HG03135 (cell line): ENCODE data around the gene WFIKKN1.

Experiments
- ATAC-seq: cut with Tn5 transposase; IDR thresholded peaks from one replicate; pipeline ENCODE4 v1.9.1; 2021; ENCODE audit warnings: mild to moderate bottlenecking, moderate library complexity; ENCODE audit not compliant: unreplicated experiment

WFIKKN1 gene

DNA sequence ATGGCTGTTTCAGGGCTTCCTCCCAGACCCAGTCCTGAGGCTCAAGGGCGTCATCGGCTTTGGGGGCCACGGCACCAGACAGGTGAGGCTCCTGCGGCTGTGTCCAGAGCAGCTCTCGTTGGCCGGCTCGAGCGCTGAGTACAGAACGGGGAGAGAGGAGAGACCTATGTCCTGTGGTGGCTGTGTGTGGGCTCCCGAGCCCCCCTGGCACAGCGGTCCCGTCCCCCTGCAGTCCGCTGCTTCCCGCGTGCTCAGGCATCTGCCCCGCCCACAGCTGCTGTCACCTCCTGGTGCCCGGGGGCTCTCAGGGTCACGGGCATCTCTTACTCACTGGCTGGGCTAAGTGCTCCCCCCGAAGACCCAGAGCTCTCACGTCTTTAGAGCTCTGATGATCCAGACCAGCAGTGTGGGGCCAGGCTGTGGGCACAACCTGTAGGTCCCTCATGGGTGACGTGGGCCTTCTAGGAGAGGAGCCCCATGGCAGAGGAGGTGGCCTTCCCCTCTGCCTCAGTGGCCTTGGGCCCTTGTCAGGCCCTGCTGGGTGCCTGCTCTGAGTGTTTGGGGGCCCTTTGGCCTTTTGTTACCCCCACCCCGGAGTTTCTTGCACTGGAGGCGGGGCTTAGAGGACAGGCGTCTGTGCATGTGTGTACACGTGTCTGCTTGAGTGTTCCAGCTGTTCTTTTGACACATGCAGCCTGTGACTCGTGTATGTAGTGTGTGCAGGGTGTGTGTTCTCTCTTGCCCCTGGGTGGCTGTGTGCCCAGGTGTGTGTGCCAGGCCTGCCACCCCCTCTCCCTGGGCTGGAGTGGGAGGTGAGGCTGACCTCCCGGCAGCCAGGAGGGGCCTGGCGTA lies 21.9 kb downstream of the WFIKKN1 start:
- no peak for ATAC-seq

DNA sequence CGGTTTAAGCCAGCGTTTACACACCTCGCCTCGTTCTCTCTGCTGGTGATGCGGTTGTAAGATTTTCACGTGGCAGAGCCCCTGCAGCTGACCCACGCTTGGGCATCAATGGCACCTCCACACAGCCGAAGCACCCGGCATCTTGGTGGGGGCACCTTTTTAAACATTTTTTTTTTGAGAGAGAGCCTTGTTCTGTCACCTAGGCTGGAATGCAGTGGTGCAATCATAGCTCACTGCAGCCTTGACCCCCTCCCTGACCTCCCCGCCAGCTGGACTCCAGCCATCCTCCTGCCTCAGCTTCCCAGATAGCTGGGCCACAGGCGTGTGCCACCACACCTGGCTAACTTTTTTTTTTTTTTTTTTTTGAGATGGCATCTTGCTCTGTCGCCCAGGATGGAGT lies 23.2 kb downstream of the WFIKKN1 start:
- no peak for ATAC-seq

DNA sequence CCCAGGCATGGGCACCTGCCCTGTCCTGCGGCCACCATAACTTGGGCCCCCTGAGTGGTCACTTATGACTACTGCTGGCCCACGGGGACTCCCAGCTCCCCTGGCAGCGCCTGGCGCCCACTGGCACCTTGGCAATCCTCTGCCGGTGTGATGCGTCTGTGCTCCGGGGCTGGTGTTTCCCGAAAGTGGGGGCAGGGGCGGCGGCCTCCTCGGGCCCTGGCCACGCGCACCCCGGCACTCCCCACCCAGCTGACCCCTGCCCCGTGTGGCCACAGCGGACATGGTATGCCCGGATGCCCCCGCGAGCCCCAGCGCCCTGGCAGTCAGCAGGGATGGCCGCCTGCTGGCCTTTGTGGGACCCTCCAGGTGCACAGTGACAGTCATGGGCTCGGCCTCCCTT lies 26.7 kb downstream of the WFIKKN1 start:
- ATAC-seq: no peak

DNA sequence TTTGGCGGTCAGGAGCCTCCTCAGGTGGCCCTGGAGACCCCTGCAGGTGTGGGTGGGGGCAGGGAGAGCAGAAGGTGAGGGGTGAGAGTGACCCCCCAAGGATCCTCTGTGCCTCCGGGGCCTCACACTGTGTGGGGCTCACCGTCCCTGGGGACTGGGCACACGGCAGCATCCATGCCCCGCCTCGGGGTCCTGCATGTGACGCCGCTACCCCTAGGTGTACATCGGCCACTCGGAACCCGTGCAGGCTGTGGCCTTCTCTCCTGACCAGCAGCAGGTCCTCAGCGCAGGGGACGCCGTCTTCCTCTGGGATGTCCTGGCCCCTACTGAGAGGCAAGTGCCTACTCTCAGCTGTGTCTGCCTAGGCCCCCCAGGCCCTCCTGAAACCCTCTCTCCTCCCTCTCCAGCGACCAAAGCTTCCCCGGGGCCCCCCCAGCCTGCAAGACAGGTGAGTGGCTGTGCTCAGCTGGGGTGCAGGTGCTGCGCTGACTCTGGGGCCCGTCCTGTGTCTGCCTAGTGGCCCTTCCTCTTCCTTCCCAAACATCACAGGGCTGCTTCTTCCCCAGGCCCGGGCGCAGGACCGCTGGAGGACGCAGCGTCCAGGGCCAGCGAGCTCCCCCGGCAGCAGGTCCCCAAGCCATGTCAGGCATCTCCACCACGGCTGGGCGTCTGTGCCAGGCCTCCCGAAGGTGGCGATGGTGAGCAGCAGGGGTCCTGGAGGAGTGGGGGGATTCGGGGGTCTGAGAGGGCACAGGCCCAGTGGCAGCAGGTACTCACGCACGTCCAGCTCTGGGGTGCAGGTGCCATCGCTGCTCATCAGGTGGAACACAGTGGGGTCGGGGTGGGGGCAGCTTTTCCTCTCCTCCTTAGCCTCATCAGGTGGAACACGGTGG lies 28.1 kb downstream of the WFIKKN1 start:
- ATAC-seq: no peak

DNA sequence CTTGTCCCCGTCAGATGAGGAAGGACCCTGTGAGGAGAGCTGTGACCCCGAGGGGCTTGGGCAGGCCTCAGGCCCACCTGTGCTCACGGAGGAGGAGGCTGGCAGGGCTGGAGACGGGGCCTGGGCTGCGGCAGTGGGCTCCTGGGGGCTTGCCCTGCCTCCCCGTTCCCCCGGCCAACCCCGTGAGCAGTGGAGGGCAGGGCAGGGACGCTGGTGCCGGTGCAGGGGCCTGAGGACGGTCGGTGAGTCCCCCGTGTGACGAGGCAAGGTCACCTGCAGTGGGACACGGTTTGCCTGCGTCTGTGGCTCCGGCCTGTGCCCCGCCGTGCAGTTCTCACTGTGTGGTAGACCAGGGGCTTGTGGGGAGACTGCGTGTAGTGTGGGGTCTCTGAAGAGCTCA lies 28.8 kb downstream of the WFIKKN1 start:
- no peak for ATAC-seq

DNA sequence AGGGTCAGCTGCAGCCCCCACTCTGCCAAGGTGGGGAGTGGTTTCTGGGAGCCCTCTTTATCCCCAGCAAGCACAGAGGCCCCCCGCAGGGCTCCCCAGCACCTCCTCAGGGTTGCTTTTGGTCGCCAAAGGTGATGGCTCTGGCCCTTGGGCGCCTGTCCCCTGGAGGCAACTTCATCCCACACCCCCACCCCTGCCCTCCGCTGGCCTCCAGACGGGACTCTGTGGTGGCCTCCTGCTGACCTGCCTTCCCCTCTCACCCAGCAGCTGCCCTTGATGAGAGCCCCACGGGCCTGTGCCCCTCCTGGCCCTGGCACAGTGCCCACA lies 29.3 kb downstream of the WFIKKN1 start:
- ATAC-seq: no peak

DNA sequence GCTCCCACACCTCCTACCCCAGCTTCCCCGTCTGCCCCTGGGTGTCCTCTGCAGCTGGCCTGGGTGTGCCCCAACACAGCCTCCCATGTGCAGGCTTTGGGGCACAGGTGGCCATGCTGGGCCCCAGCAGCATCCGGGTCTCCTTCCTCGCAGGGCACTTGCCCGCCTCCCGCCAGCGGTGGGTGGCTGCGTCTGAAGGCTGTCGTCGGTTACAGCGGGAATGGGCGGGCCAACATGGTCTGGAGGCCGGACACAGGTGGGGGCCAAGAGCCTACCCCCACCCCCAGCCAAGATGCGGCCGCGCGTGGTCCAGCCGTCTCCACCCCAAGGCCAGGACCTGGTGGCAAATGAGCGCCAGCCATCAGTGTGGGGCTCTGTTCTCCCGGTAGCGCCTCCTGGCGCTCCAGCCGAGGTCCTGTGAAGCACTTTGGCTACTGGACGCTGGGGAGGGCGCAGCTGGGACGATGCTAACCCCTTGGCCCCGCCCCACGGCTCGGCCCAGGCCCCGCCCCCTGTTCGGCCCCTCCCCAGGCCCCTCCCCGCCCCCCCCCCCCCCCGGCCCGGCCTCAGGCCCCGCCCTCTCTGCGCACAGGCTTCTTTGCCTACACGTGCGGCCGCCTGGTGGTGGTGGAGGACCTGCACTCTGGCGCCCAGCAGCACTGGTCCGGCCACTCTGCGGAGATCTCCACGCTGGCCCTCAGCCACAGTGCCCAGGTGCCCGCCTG lies 29.8 kb downstream of the WFIKKN1 start:
- ATAC-seq: no peak

DNA sequence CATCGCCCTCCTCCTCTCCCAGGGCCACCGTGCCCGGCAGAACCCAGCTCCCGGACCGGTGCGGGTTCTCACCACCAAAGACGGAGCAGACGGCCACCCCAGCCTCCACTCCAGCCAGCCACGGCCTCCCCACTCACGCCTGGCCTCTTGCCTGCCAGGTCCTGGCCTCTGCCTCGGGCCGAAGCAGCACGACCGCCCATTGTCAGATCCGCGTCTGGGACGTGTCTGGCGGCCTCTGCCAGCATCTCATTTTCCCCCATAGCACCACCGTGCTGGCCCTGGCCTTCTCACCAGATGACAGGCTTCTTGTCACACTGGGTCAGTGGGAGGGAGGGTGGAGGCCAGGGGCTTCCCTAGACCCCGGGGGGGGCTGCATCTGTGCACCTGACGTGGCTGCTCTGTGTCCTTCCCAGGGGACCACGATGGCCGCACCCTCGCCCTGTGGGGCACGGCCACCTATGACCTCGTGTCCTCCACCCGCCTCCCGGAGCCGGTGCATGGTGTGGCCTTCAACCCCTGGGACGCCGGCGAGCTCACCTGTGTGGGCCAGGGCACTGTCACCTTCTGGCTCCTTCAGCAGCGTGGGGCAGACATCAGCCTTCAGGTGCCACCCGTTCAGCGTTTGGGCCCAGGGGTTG lies 30.5 kb downstream of the WFIKKN1 start:
- no peak for ATAC-seq

DNA sequence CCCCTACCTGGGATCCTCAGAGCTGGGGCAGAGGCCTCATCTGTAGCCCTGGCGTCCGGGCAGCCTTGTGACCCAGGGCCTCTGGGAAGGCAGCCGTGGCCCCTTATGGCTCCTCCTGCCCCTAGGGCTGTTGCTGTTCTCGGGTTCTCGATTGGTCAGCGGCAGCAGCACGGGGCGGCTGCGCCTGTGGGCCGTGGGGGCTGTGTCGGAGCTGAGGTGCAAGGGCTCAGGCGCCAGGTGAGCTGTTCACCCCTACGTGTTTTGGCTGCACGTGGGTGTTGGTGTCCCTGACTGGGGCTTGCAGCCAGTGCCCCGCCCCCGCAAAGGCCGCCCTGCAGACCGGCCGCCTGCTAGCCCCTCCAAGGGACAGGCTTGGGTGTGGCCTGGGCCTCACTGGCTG lies 31.3 kb downstream of the WFIKKN1 start:
- ATAC-seq: no peak

DNA sequence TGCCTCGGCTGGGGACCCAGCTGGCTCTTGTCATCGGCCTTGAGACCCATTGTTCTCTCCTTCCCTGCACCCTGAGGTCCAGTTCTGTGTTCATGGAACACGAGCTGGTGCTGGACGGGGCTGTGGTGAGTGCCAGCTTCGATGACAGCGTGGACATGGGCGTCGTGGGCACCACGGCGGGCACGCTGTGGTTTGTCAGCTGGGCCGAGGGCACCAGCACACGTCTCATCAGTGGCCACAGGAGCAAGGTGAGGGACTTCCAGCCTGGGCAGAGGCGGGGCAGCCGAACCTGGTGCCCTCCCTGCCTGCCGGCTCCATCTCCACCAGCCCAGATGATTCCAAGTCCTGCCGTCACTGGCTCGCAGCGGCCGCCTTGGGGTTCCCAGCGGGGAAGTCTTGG lies 31.8 kb downstream of the WFIKKN1 start:
- ATAC-seq: no peak

DNA sequence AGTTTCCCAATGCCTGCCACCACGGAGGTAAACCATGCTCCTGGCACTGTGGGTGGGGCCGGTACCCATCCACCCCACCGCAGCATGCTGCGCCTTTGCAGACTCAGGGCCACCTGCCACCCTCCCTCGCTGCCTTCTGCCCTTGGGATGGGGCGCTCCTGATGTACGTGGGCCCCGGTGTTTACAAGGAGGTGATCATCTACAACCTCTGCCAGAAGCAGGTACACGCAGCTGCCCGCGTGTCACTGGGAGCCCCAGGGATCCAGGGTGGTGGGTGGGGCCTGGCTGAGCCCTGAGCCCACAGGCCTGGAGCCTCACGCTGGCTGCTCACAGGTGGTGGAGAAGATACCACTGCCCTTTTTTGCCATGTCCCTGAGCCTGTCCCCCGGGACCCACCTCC lies 35.8 kb downstream of the WFIKKN1 start:
- ATAC-seq: no peak

DNA sequence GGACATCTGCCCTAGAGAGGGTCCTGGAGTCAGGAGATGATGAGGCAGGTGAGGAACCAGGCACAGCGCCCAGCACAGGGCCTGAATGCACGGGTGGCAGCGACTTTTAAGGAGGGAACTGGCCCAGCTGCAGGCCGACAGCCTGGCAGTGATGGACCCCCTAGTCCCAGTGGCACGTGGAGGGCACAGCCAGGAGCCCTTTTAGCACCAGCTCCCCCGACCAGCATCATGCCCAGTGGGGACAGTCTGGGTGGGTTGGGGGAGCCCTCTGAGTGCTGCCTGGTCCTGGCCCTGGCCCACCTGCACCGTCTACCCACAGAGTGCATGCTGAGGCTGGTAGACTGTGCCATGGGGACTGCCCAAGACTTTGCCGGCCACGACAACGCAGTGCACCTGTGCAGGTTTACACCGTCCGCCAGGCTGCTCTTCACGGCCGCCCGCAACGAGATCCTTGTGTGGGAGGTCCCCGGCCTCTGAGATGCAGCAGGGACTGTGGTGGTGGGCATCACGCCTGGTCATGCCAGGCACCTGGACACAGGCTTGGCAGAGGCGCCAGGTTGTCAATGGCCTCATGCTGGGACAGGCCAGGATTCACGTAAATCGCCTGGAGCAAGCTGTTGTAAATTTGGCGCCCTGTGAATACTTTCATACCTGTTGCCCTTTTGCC lies 36.5 kb downstream of the WFIKKN1 start:
- ATAC-seq: no peak

DNA sequence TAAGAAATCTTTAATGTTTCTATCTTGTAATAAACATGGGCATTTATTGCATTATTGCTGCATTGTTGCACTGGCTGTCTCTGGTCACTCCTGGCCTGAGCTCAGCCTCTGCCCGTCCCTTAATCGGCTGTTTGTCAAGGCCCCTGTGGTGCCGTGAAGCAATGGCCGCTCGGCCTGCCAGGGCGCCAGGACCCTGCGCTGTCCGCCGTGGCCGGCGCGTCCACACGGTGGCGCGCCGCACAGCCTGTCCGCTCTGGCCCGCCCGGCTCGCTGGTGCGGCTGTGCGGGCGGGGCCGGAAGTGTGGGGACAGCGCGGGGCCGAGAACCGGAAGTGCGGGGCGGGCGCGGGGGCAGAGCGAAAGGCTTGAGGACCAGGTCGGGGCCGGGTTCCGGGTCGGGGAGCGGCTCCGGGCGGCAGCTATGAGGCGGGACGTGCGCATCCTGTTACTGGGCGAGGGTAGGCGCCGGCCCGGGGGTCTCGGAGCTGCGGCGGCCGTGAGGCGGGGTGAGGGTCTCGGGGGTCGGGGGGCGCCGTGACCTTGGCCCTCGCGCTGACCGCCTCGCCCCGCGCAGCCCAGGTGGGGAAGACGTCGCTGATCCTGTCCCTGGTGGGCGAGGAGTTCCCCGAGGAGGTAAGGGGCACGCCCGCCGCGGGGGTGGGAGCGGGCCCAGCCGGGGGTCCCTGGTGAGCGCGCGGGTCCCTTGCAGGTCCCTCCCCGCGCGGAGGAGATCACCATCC lies 37.2 kb downstream of the WFIKKN1 start, which contains the start of gene RHOT2:
Gene RHOT2, plus strand, starts transcription at position 353 of the 739 bp plus-strand sequence. Its CDS starts 68 bp downstream, at position 421.
- ATAC-seq: peak; percentile 75

DNA sequence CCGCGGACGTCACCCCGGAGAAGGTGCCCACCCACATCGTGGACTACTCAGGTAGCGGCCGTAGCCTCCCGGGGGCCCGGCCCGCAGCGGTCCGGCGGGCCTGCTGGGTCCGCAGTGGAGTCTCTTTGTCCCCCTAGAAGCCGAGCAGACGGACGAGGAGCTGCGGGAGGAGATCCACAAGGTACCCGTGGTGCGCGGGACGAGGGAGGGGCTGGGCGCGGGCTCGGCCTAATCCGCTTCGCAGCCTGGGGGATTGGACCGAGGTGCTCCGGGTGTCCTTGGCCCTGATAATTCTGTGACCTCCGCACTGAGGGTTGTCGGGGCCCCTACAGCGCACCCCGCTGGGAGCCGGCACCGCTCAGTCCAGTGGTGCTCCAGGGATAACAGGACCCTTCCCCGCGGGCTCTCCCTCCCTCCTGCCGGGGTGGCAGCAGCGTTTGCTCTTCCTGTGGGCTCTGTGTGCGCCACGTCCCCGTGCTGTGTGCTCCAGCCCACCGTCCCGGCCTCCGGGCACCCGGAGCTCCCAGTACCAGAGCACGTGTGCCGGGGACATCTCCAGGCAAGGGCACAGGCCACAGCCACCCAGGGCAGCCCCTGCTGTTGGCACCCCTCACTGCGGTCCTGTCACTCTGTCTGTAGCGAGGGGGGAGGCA lies 37.9 kb downstream of the WFIKKN1 start:
- no peak for ATAC-seq

DNA sequence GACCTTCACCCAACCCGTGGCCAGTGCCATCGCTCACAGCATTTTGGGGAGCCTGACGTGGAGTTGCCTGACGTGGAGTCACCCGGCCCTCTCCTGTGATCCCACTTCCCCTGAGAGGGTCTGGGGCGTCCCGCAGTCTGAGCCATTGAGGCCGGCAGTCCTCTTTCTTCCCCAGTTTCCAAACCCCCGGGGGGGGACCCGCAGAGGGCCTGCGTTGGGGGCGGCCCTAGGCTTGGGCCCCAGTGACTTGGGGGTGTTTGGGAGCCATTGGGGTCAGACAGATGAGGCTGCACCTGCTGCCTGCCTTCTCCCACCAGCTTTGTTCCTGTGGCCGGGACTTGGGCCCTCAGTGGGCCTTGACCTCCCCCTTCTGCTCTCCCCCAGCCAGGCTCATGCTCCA lies 38.9 kb downstream of the WFIKKN1 start:
- no peak for ATAC-seq

DNA sequence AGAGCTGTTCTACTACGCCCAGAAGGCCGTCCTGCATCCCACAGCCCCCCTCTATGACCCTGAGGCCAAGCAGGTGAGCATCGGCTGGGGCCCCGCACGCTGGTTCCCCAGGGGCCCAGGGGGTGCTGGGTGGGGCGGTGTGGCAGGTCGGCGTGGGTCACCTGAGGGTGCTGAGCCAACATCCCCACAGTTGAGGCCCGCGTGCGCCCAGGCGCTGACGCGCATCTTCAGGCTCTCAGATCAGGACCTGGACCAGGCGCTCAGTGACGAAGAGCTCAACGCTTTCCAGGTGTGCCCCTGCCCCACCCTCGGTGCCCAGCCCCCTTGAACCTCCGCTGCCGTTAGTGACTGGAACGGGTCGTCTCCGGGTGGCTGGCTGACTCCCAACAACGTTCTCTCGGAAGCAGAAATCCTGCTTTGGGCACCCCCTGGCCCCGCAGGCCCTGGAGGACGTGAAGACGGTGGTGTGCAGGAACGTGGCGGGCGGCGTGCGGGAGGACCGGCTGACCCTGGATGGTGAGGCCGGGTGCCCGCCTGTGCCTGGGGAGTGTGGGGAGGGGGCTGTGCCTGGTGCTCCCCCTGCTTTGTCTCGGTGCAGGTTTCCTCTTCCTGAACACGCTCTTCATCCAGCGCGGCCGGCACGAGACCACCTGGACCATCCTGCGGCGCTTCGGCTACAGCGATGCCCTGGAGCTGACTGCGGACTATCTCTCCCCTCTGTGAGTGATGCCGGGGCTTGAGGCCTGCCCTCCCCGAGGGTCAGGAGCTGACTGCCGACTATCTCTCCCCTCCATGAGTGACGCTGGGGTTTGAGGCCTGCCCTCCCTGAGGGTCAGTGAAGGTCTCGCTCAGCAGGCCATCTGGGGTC lies 39.9 kb downstream of the WFIKKN1 start:
- no peak for ATAC-seq

DNA sequence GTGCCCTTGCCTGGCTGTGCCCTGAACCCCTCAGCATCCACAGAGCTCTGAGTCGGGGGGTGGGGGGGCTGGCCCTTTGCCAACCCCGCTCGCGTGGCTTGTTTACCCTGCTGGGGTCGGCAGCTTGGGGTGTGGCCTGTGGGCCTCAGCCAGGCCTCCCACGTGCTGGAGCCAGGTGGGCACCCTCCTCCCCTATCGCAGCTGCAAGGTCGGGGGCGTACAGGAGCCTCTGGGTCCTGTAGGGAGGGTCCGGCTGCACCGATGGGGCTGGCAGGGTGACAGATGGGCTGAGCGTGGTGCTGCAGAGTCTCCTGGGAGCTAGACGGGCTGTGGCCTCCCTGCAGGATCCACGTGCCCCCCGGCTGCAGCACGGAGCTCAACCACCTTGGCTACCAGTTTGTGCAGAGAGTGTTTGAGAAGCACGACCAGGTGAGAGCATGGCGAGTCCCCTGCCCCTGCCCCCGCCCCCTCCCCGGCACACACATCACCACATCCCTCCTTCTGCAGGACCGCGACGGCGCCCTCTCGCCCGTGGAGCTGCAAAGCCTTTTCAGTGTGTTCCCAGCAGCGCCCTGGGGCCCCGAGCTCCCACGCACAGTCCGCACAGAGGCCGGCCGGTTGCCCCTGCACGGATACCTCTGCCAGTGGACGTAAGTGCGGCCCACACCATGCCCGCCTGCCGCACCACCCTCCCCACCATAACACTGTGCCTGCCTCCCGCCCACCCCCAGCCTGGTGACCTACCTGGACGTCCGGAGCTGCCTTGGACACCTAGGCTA lies 40.8 kb downstream of the WFIKKN1 start:
- no peak for ATAC-seq
